T-helper 2 cell treated with Interferon-gamma antibody and Interleukin-4, amounts not matched to agents 100 ng/mL and 5 ng/mL, for 36 hours (primary cell): Measurements from ENCODE around the gene SLC4A5. TPM values are rescaled to one million over a fixed set of nuclear protein-coding genes. Genes with fewer than 3 reads are reported as not detected.

Experiments
- intact Hi-C: fragments of 100-400 bp; cut with micrococcal nuclease; formaldehyde crosslinking; loops from one replicate; pipeline ENCODE4 v1.15.1; 2023
- total RNA-seq: library from RNA; stranded (reverse); gene quantifications from 2 replicates; pipeline ENCODE4 v1.2.3, GENCODE V29; 2022

The SLC4A5 gene
- 0.86 and 3.1 TPM in 2 replicates for total RNA-seq

GRCh38 chr2:74343316-74343715 is at the start of gene SLC4A5:
SLC4A5 (minus strand) TSS chr2:74343416; CDS start chr2:74315023, 28,393 bp downstream.
- intact Hi-C loops = no loop called here

GRCh38 chr2:74392449-74392743 is 49.2 kb upstream of the SLC4A5 start:
- intact Hi-C loops = loop anchor here (1.0 to 2.0 kb wide), 6 partner anchors 8 to 245 kb away; partner anchors contain the start of genes AUP1, BOLA3, C2orf81 and HTRA2

- intact Hi-C loops = loop anchor here (1.0 to 2.0 kb wide), 7 partner anchors 8 to 245 kb away; partner anchors contain the start of genes AUP1, BOLA3, C2orf81 and HTRA2
Observed at GRCh38 chr2:74391580-74392448, 48.6 kb upstream of the SLC4A5 start.

- intact Hi-C loops = loop anchor here (2.0 kb wide), 1 partner anchor 140 kb away; no protein-coding TSS in a partner anchor
Observed at GRCh38 chr2:74391209-74391579, 48.0 kb upstream of the SLC4A5 start.

- intact Hi-C loops = loop anchor here (2.0 kb wide), 1 partner anchor 140 kb away; no protein-coding TSS in a partner anchor
Observed at GRCh38 chr2:74390606-74391005, 47.4 kb upstream of the SLC4A5 start.

- intact Hi-C loops = no loop called here
Observed at GRCh38 chr2:74387346-74387745, 44.1 kb upstream of the SLC4A5 start.

- intact Hi-C loops = no loop called here
Observed at GRCh38 chr2:74385396-74385795, 42.2 kb upstream of the SLC4A5 start.

GRCh38 chr2:74384051-74384450 is 40.8 kb upstream of the SLC4A5 start:
- intact Hi-C loops = no loop called here

- intact Hi-C loops = no loop called here
Observed at GRCh38 chr2:74383254-74383653, 40.0 kb upstream of the SLC4A5 start.

GRCh38 chr2:74381751-74382150 is 38.5 kb upstream of the SLC4A5 start:
- intact Hi-C loops = no loop called here

- intact Hi-C loops = no loop called here
Observed at GRCh38 chr2:74379851-74380789, 36.9 kb upstream of the SLC4A5 start, which contains the start of gene DCTN1. DCTN1 (minus strand) TSS chr2:74380311; CDS start chr2:74380037, 274 bp downstream.

GRCh38 chr2:74378007-74378406 is 34.8 kb upstream of the SLC4A5 start:
- intact Hi-C loops = no loop called here

- intact Hi-C loops = no loop called here
Observed at GRCh38 chr2:74375838-74376237, 32.6 kb upstream of the SLC4A5 start.

GRCh38 chr2:74374509-74375205 is 31.4 kb upstream of the SLC4A5 start:
- intact Hi-C loops = no loop called here

GRCh38 chr2:74373985-74374384 is 30.8 kb upstream of the SLC4A5 start:
- intact Hi-C loops = no loop called here

GRCh38 chr2:74373221-74373676 is 30.0 kb upstream of the SLC4A5 start:
- intact Hi-C loops = no loop called here

GRCh38 chr2:74372674-74373073 is 29.5 kb upstream of the SLC4A5 start:
- intact Hi-C loops = no loop called here

- intact Hi-C loops = no loop called here
Observed at GRCh38 chr2:74371421-74371820, 28.2 kb upstream of the SLC4A5 start.

- intact Hi-C loops = no loop called here
Observed at GRCh38 chr2:74369976-74370375, 26.8 kb upstream of the SLC4A5 start.

GRCh38 chr2:74368499-74368898 is 25.3 kb upstream of the SLC4A5 start:
- intact Hi-C loops = no loop called here

- intact Hi-C loops = no loop called here
Observed at GRCh38 chr2:74367789-74368188, 24.6 kb upstream of the SLC4A5 start.
